Hematopoietic multipotent progenitor cell treated with erythropoietin and hydrocortisone succinate and interleukin-3 and kit ligand, for 4 days (in vitro differentiated cells): ENCODE measurements around the gene AP1M2.
"Not testable (repeated sequence)": the region's sequence is repeated elsewhere in the genome, so short reads cannot be mapped to it uniquely, and the experiment has no call there.

ENCODE experiments used
- DNase-seq: peaks from one replicate; pipeline ENCODE4 v3.0.0-alpha.2; 2015

The AP1M2 gene

GRCh38 chr19:10560154-10560553, 27.0 kb downstream of the AP1M2 start:
- no peak for DNase-seq

- no peak for DNase-seq
Measured at GRCh38 chr19:10557603-10558197, 29.4 kb downstream of the AP1M2 start.

- DNase-seq = peak; percentile 29
Measured at GRCh38 chr19:10555610-10555973, 31.5 kb downstream of the AP1M2 start.

DNA sequence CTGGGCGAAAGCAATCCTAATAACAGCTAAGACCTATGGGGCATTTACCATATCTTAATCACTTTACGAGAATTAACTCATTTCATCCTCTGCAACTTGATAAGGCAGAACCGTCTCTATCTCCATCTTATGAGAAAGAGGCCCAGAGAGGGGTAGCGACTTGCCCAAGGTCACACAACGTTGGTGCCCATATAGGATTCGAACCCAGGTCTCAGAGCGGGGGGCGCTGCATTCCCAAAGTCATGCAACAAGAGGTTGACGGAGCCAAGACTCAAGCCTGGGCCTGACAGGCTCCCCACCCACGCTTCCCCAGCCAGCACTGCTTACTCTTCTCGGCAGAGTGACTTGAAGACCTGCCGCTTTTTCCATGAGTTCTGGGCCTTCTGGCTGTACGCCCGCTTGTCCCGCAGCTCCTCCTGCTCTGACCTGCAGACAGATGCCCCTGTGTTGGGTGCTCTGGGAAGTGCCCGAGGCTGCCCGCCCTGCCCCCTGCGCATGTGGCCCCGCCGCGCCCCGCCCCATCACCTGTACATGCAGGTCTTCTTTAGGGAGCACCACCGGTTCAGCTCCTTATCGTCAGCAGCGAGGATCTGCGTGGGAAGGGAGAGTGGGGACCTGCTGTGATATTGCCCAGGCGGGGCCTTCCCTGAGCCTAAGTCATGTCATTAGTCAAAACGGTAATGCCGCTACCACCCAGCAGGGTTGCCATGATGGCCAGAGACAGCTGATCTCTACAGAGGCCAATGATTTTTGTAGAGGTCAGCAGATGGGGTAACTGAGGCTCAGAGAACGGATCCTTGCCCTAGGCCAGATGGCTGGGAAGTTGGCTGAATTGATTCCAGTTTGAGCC, 32.1 kb downstream of the AP1M2 start:
- DNase-seq = peak; percentile 44

GRCh38 chr19:10553943-10554381, 33.1 kb downstream of the AP1M2 start:
- DNase-seq = peak; percentile 95

DNA sequence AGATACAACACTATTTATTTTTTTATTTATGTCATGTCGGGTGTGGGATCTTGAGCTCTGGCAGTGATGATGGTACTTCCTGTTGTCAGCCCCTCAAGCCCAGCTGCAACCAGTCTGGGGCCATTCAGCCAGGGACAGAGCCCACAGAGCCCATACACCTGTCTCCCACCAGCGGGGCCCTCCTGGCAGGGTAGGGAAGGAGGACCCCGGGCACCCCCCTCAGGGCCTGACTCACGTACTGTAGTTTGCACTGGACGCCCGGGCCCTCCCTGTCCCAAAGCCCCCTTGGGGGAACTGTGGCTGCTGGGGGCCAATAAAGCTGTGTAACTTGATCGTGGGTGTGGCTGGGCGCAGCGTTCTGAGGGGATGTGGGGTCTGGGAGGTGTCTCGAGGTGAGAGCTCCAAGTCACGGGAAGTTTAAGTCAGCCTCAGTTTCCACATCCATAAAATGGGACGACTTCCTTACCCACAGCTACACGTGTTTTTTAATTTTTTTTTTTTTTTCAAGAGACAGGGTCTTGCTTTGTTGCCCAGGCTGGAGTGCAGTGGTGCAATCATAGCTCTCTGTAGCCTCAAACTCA, 33.9 kb downstream of the AP1M2 start:
- DNase-seq = peak; percentile 48

GRCh38 chr19:10552510-10553053, 34.5 kb downstream of the AP1M2 start:
- peak; percentile 75 for DNase-seq

GRCh38 chr19:10551698-10552301, 35.3 kb downstream of the AP1M2 start:
- DNase-seq = peak; percentile 90

DNA sequence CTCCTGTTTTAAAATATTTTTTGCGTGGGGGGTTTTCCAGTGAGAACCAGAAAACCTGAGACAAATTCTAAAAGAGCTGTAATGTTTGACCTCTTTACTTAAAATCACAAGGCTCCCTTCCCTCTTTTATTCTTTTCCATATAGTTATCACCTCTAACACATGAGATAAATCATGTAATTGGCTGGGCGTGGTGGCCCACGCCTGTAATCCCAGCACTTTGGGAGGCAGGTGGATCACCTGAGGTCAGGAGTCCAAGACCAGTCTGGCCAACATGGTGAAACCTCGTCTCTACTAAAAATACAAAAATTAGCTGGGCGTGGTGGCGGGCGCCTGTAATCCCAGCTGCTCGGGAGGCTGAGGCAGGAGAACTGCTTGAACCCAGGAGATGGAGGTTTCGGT, 36.1 kb downstream of the AP1M2 start:
- DNase-seq = not testable (repeated sequence)

GRCh38 chr19:10550336-10550735, 36.8 kb downstream of the AP1M2 start:
- no peak for DNase-seq

- no peak for DNase-seq
Measured at GRCh38 chr19:10549733-10550132, 37.4 kb downstream of the AP1M2 start.

- DNase-seq = no peak
Measured at GRCh38 chr19:10548746-10549276, 38.3 kb downstream of the AP1M2 start.

GRCh38 chr19:10546817-10547216, 40.3 kb downstream of the AP1M2 start:
- no peak for DNase-seq

GRCh38 chr19:10544753-10545251, 42.3 kb downstream of the AP1M2 start:
- DNase-seq = peak; percentile 41

DNA sequence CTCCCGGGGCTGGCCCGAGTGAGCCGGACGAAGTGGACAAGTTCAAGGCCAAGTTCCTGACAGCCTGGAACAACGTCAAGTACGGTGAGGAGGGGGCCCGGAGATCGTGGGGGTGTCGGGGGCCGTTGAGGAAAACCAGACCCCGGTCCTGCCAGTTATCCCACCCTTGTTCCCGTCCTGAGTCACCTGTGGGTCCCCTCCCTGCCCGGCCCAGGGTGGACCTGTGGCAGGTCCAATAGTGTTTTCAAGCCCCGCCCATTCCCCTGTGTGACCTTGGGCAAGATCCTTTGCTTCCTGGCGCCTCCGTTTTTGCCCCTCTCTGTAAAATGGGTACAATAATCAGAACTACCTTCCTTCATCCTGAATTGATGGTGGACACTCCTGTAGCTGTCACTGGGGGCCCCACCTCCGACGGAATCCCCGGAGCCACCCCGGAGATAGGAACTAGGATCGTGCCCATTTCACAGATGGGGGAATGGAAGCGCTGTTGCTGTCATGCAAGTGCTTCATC, 42.8 kb downstream of the AP1M2 start:
- DNase-seq = peak; percentile 63

DNA sequence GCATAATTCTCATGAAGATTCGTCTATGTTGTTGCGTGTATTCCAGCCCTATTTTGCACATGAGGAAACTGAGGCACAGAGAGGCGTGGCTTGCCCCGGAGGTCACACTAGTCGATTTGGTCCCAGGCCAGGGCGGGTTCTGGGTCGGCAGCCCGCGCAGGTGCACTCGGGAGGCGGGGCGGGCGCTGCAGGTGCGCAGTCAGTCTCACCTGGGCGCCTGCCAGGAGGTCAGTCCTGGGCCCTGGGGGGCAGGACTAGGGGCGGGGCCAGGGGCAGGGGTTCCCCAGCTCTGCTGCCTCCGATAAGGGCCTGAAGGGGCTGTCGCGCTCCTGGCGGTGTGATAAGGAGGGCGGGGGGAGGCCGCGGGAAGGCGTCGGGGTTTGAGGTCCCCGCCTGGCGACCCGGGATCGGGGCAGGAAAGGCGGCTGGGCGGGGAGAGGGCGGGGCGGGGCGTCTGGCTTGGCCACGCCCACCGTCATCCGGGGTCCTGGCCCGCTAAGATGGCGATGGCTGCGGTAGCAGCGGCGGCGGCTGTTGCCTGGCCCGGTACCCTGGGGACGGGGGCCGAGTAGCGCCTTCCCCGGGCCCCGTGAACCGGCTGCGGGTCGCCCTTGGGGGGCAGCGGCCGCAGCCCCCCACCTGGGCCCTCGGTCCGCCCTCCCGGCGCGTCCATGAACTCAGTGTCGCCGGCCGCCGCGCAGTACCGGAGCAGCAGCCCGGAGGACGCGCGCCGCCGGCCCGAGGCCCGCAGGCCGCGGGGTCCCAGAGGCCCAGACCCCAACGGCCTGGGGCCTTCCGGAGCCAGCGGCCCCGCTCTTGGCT, 43.5 kb downstream of the AP1M2 start, which contains the start of gene ATG4D:
TSS of gene ATG4D (plus strand) at position 485 of the 822 bp plus-strand sequence. CDS start at position 672, 187 bp downstream.
- DNase-seq = peak; percentile 98

DNA sequence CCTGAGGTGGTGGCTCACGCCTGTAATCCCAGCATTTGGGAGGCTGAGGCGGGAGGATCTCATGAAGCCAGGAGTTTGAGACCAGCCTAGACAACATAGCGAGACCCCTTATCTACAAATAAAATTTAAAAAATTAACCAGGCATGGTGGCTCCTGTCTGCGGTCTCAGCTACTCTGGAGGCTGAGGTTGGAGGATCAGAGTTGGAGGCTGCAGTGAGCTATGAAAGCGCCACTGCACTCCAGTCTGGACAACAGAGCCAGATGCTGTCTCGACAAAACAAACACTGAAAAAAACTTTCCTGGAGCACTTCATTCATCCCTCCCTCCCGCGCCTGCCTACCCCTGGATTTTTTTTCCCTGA, 44.1 kb downstream of the AP1M2 start:
- peak; percentile 43 for DNase-seq

DNA sequence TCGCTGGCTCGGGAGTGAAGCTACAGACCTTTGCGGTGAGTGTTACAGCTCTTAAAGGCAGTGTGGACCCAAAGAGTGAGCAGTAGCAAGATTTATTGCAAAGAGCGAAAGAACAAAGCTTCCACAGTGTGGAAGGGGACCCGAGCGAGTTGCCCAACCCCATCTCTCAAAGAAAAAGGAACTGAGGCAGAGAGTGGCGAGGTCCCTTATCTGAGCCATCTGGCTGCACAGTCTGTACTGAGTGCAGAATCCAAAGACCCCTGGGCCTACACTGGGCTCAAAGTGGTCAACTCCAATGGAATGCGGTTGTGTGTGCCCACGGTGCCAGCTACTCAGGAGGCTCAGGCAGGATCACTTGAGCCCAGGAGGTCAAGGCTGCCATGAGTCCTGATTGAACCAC, 48.1 kb downstream of the AP1M2 start:
- peak; percentile 66 for DNase-seq

DNA sequence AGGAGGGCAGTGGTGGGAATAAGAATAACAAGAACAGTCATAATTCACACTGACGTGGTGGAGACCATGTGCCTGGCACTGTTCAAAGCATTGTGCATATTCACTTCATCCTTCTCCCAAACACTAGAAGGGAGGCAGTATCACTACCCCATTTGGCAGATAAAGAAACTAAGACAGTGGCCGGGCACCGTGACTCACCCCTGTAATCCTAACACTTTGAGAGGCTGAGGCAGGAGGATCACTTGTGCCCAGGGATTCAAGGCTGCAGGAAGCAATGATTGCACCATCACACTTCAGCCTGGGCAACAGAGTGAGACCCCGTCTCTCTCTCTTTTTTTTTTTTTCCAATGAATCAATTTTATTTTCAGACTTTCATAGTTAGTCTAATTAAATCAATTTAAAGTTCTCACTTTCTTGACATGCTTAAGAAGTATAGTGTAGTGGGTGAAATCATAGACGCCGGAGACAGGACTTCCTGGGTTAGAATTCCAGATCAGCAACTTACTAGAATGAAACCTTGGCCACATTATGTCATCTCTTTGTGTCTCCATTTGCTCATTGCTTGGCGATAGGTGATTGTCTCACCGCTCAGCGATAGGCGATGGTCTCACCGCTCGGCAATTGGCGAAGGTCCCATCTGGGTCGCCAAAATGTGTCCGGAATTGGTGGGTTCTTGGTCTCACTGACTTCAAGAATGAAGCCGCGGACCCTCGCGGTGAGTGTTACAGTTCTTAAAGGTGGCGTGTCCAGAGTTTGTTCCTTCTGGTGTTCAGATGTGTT, 48.7 kb downstream of the AP1M2 start:
- DNase-seq = no peak

DNA sequence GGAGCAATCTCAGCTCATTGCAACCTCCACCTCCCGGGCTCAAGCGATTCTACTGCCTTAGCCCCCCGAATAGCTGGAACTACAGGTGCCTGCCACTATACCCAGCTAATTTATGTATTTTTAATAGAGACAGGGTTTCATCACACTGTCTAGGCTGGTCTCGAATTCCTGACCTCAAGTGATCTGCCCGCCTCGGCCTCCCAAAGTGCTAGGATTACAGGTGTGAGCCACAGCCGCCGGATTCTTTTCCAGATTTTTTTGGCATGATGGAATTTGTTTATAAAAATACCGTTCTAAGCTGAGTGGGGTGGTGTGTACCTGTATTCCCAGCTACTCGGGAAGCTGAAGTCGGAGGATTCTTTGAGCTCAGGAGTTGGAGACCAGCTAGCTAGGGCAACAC, 49.4 kb downstream of the AP1M2 start:
- DNase-seq = no peak

- DNase-seq = no peak
Measured at GRCh38 chr19:10535613-10536012, 51.5 kb downstream of the AP1M2 start.
